Fibroblast of the aortic adventitia (primary cell): Measurements from ENCODE around the gene COL23A1. TPM values are rescaled to one million over a fixed set of nuclear protein-coding genes. Genes with fewer than 3 reads are reported as not detected.

Experiments
- DNase-seq: peaks from one replicate; pipeline ENCODE4 v3.0.0-alpha.2; 2010; ENCODE audit warnings: low read depth
- H3K4me3 ChIP-seq: 2 replicates; pipeline ENCODE4 v1.5.1; 2011; ENCODE audit warnings: low read depth, mild to moderate bottlenecking, control low read depth, low read length, moderate library complexity
- CTCF ChIP-seq: IDR thresholded peaks from 2 replicates; pipeline ENCODE4 v1.5.1; 2011; ENCODE audit warnings: mild to moderate bottlenecking, low read length, control low read depth, inconsistent platforms; ENCODE audit not compliant: insufficient read depth
- total RNA-seq: library from RNA; depleted of rRNA; stranded (reverse); fragments of >200 nt; gene quantifications from 2 replicates; pipeline ENCODE4 v1.2.3, GENCODE V29; 2012; ENCODE audit warnings: low replicate concordance

The COL23A1 gene
- total RNA-seq, 1 donor: not detected

GRCh38 chr5:178418031-178418430, 172.2 kb downstream of the COL23A1 start:
- TF ChIP-seq CTCF: no peak
- no peak for DNase-seq
- H3K4me3 ChIP-seq: no peak overlapping the region

- TF ChIP-seq CTCF: no peak
- no peak for DNase-seq
- no peak overlapping the region for H3K4me3 ChIP-seq
These were observed 172.8 kb downstream of the COL23A1 start for GRCh38 chr5:178417391-178417811.

GRCh38 chr5:178416919-178417318, 173.3 kb downstream of the COL23A1 start:
- DNase-seq: no peak
- H3K4me3 ChIP-seq: no peak overlapping the region
- TF ChIP-seq CTCF: no peak

- no peak for TF ChIP-seq CTCF
- H3K4me3 ChIP-seq: no peak overlapping the region
- DNase-seq: no peak
These were observed 173.8 kb downstream of the COL23A1 start for GRCh38 chr5:178416206-178416882.

GRCh38 chr5:178415353-178415752, 174.8 kb downstream of the COL23A1 start:
- no peak overlapping the region for H3K4me3 ChIP-seq
- no peak for TF ChIP-seq CTCF
- DNase-seq: no peak

- no peak for TF ChIP-seq CTCF
- no peak for DNase-seq
- H3K4me3 ChIP-seq: no peak overlapping the region
These were observed 176.2 kb downstream of the COL23A1 start for GRCh38 chr5:178413988-178414387.

- H3K4me3 ChIP-seq: no peak overlapping the region
- DNase-seq: no peak
- TF ChIP-seq CTCF: no peak
These were observed 179.1 kb downstream of the COL23A1 start for GRCh38 chr5:178411083-178411482.
